ENCODE results near the gene MMP21.
A peak's percentile ranks its signal among the peaks of the same experiment; 100 is the strongest.

Gene MMP21

DNA sequence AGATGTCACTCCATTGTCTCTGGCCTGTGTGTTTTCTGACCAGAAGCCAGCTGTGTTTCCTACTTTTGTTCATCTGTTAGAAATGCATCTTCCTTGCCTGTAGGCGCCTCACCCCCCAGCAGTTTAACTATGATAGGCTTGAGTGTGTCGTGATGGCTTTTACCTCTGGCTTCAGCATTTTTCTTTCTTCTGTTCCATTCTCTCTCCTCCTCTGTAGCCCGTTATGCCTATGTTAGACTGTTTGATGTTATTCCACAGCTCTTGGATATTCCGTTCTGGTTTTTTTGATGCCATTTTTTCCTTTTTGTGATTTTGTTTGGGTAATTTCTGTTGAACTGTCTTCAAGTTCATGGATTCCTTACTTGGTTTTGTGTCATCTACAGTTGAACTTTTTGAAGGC, 17.9 kb downstream of the MMP21 start:
- Mint-ChIP-seq H3K36me3 (peaks cover 100% of the 10 kb centered on the region), H3K4me3 (no peak overlapping the region), H3K9me3 (no peaks in the 10 kb centered on the region), H3K4me1 (peaks cover 4% of the 10 kb centered on the region), H3K27ac (no peak overlapping the region)
- no peak for DNase-seq (ENCODE audit: low spot score in 2 of 2)
- ATAC-seq = no peak

DNA sequence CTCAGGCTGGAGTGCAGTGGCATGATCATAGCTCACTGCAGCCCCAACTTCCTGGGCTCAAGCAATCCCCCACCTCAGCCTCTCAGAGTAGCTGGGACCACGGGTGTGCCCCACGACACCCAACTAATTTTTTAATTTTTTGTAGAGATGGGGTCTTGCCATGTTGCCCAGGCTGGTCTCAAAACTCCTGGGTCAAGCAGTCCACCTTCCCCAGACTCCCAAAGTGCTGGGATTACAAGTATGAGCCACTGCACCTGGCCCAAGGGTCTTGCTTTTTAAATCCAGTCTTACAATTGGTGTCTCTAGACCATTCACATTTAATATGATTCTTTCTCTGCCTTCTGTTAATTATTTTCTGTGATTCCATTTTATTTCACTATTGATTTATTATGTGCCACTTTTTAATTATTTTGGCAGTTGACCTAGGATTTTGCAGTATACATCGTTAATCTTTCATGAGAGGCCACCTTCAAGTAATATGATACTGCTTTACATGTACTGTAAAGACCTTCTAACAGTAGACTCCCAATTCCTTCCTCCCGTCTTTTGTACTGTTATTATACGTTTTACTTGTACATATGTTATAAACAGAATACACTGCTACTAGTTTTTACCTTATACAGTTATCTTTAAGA, 18.7 kb downstream of the MMP21 start:
- H3K4me3 Mint-ChIP-seq = no peak overlapping the region
- ATAC-seq (no peak), DNase-seq (ENCODE audit: low spot score in 2 of 2) (no peak)
- H3K36me3 Mint-ChIP-seq = peaks cover 100% of the 10 kb centered on the region
- no peak overlapping the region for H3K27ac Mint-ChIP-seq
- H3K9me3 Mint-ChIP-seq = no peaks in the 10 kb centered on the region
- peaks cover 4% of the 10 kb centered on the region for H3K4me1 Mint-ChIP-seq

GRCh38 chr10:125756196-125756595, 19.4 kb downstream of the MMP21 start:
- H3K9me3 Mint-ChIP-seq = no peaks in the 10 kb centered on the region
- ATAC-seq (no peak), DNase-seq (ENCODE audit: low spot score in 2 of 2) (no peak)
- no peak overlapping the region for H3K4me3 Mint-ChIP-seq
- no peak overlapping the region for H3K27ac Mint-ChIP-seq
- H3K36me3 Mint-ChIP-seq = peaks cover 100% of the 10 kb centered on the region
- peaks cover 4% of the 10 kb centered on the region for H3K4me1 Mint-ChIP-seq

- H3K4me3 Mint-ChIP-seq = no peak overlapping the region
- peaks cover 100% of the 10 kb centered on the region for H3K36me3 Mint-ChIP-seq
- ATAC-seq = no peak
Observed at GRCh38 chr10:125747417-125747816, 28.2 kb downstream of the MMP21 start.

GRCh38 chr10:125744909-125745308, 30.7 kb downstream of the MMP21 start:
- Mint-ChIP-seq H3K4me3 (no peak overlapping the region), H3K4me1 (no peaks in the 10 kb centered on the region), H3K9me3 (no peaks in the 10 kb centered on the region), H3K27ac (no peak overlapping the region), H3K36me3 (peaks cover 100% of the 10 kb centered on the region)
- ATAC-seq = no peak
- DNase-seq (ENCODE audit: low spot score in 2 of 2) = no peak

More at GRCh38 chr10:125747417-125747816, 28.2 kb downstream of the MMP21 start:
- Mint-ChIP-seq H3K27ac (no peak overlapping the region), H3K4me1 (no peaks in the 10 kb centered on the region), H3K9me3 (no peaks in the 10 kb centered on the region)
- no peak for DNase-seq (ENCODE audit: low spot score in 2 of 2)

DNA sequence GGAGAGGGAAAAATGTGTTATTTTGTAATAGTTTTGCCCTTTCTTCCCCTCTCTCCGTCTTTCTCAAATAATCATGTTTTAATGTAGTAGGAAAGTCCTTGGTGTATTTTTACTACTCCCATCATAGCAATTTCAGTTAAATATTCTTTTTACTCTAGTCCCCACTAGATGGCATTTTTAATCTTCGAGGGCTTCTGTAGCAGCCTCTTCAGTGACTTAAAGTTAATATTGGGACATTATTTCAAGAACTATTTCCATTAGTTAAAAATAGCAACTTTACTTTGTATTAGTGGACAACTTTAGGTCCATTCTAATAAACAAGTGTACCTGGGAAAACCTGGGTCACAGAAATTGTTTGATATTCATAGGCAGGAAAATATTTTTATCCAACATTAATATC, 33.2 kb downstream of the MMP21 start:
- no peak overlapping the region for H3K4me3 Mint-ChIP-seq
- H3K4me1 Mint-ChIP-seq = no peaks in the 10 kb centered on the region
- no peak for DNase-seq (ENCODE audit: low spot score in 2 of 2)
- no peaks in the 10 kb centered on the region for H3K9me3 Mint-ChIP-seq
- H3K27ac Mint-ChIP-seq = no peak overlapping the region
- no peak for ATAC-seq
- peaks cover 100% of the 10 kb centered on the region for H3K36me3 Mint-ChIP-seq

- Mint-ChIP-seq H3K27ac (no peak overlapping the region), H3K9me3 (no peaks in the 10 kb centered on the region), H3K4me3 (no peak overlapping the region), H3K4me1 (no peaks in the 10 kb centered on the region), H3K36me3 (peaks cover 100% of the 10 kb centered on the region)
- DNase-seq (ENCODE audit: low spot score in 2 of 2) (no peak), ATAC-seq (no peak)
Observed at GRCh38 chr10:125739994-125740679, 35.5 kb downstream of the MMP21 start.

DNA sequence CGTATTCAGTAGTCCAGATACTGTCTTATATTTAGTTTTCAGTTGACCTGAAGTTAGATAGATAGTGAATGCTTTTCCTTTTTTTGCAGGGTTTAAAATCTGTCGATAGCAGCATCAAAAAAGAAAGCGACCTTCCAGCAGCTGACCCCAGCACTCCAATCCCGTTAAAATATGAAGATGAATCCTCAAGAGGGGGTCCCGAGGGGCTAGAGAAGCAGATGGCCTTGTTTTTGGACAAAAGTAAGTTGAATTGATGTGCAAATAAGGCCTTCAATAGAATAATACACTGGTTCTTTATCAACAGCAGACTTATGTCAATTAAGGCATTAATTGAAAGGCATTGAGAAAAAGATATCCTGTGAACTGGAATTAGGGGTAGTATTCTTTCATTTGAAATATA, 37.4 kb downstream of the MMP21 start:
- ATAC-seq = no peak
- Mint-ChIP-seq H3K36me3 (peaks cover 100% of the 10 kb centered on the region), H3K4me3 (no peak overlapping the region), H3K4me1 (no peaks in the 10 kb centered on the region), H3K27ac (no peak overlapping the region), H3K9me3 (no peaks in the 10 kb centered on the region)
- no peak for DNase-seq (ENCODE audit: low spot score in 2 of 2)

GRCh38 chr10:125734823-125735222, 40.8 kb downstream of the MMP21 start:
- ATAC-seq (no peak), DNase-seq (ENCODE audit: low spot score in 2 of 2) (no peak)
- H3K27ac Mint-ChIP-seq = no peak overlapping the region
- H3K36me3 Mint-ChIP-seq = peaks cover 100% of the 10 kb centered on the region
- no peak overlapping the region for H3K4me3 Mint-ChIP-seq
- no peaks in the 10 kb centered on the region for H3K9me3 Mint-ChIP-seq
- peaks cover 6% of the 10 kb centered on the region for H3K4me1 Mint-ChIP-seq

GRCh38 chr10:125734148-125734547, 41.5 kb downstream of the MMP21 start:
- peaks cover 6% of the 10 kb centered on the region for H3K4me1 Mint-ChIP-seq
- no peaks in the 10 kb centered on the region for H3K9me3 Mint-ChIP-seq
- no peak overlapping the region for H3K27ac Mint-ChIP-seq
- peaks cover 100% of the 10 kb centered on the region for H3K36me3 Mint-ChIP-seq
- no peak overlapping the region for H3K4me3 Mint-ChIP-seq
- no peak for DNase-seq (ENCODE audit: low spot score in 2 of 2)
- no peak for ATAC-seq

- DNase-seq (ENCODE audit: low spot score in 2 of 2) (no peak), ATAC-seq (no peak)
- Mint-ChIP-seq H3K4me3 (no peak overlapping the region), H3K4me1 (peaks cover 12% of the 10 kb centered on the region), H3K9me3 (no peaks in the 10 kb centered on the region), H3K36me3 (peaks cover 100% of the 10 kb centered on the region), H3K27ac (no peak overlapping the region)
Observed at GRCh38 chr10:125727436-125727835, 48.2 kb downstream of the MMP21 start.

DNA sequence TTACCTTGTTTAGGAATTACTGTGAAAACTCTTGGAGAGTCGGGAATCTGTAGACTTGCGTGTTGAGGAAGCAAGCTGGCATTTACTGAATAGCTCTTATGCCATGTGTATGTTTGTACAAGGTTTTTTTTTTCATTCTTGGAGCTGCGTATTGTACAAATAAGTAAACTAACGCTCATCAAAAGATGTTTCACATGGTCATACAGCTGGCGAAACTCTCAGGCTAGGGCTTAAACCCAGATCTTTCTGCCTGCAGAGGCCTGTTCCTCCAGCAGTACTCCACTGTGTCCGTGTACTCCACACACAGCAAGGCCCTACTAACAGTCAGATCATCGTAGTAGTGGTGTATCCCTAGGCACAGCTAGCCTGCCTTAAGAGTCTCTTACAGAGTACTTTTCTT, 48.7 kb downstream of the MMP21 start:
- Mint-ChIP-seq H3K4me1 (peaks cover 7% of the 10 kb centered on the region), H3K27ac (no peak overlapping the region), H3K36me3 (peaks cover 100% of the 10 kb centered on the region), H3K9me3 (no peaks in the 10 kb centered on the region), H3K4me3 (no peak overlapping the region)
- ATAC-seq (no peak), DNase-seq (ENCODE audit: low spot score in 2 of 2) (no peak)

- Mint-ChIP-seq H3K9me3 (no peaks in the 10 kb centered on the region), H3K36me3 (peaks cover 78% of the 10 kb centered on the region), H3K27ac (peak overlapping the region; percentile 77), H3K4me1 (peaks cover 6% of the 10 kb centered on the region), H3K4me3 (no peak overlapping the region)
- no peak for ATAC-seq
- DNase-seq (ENCODE audit: low spot score in 2 of 2) = no peak
Observed at GRCh38 chr10:125722811-125723210, 52.8 kb downstream of the MMP21 start.

DNA sequence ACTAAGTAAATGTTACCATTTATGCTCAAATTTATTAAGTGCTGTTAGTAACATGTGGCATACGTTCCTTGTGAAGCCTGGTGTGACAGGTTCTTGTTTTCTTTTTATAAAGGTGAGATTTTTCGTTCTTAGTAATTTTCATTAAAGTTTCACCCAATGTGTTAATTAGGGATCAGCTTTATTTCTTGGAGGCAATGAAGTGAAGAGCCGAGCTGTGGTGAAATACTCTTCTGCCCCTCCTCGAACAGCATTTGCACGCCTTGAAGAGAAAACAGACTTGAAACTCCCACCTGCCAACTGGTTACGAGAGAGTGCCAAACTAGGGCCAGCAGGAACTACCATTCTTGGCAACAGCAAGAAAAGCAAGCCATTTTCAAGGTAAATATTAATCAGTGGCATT, 54.6 kb downstream of the MMP21 start:
- Mint-ChIP-seq H3K4me1 (peaks cover 6% of the 10 kb centered on the region), H3K9me3 (no peaks in the 10 kb centered on the region), H3K36me3 (peaks cover 60% of the 10 kb centered on the region), H3K27ac (no peak overlapping the region), H3K4me3 (peak overlapping the region; percentile 91)
- ATAC-seq (no peak), DNase-seq (ENCODE audit: low spot score in 2 of 2) (no peak)

GRCh38 chr10:125720002-125720382, 55.6 kb downstream of the MMP21 start:
- no peaks in the 10 kb centered on the region for H3K9me3 Mint-ChIP-seq
- peaks cover 50% of the 10 kb centered on the region for H3K36me3 Mint-ChIP-seq
- peak overlapping the region; percentile 96 for H3K27ac Mint-ChIP-seq
- ATAC-seq (no peak), DNase-seq (ENCODE audit: low spot score in 2 of 2) (no peak)
- H3K4me3 Mint-ChIP-seq = peak overlapping the region; percentile 91
- peaks cover 6% of the 10 kb centered on the region for H3K4me1 Mint-ChIP-seq
